HepG2 (cell line): ENCODE measurements around the gene CSNK2A2. TPM values are rescaled to one million over a fixed set of nuclear protein-coding genes. Genes with fewer than 3 reads are reported as not detected.

ENCODE experiments used
- AGO1 ChIP-seq: fragments of 200-400 bp; formaldehyde crosslinking; IDR thresholded peaks from 2 replicates; pipeline ENCODE4 v1.6.1; 2017; ENCODE audit warnings: mild to moderate bottlenecking, low read depth, low read length, moderate library complexity; ENCODE audit not compliant: poor library complexity, severe bottlenecking
- ARNT ChIP-seq: fragments of 450-650 bp; IDR thresholded peaks from 2 replicates; pipeline ENCODE4 v1.6.1; 2017
- ELF3 ChIP-seq: IDR thresholded peaks from 2 replicates; pipeline ENCODE4 v1.6.1; 2016; ENCODE audit warnings: missing genetic modification reagents, missing compliant biosample characterization
- FOXA3 ChIP-seq: IDR thresholded peaks from 2 replicates; pipeline ENCODE4 v1.6.1; 2016; ENCODE audit warnings: missing genetic modification reagents, missing compliant biosample characterization
- GLI4 ChIP-seq: sonication (generic); formaldehyde crosslinking; IDR thresholded peaks from 2 replicates; pipeline ENCODE4 v1.5.1; 2020; ENCODE audit warnings: missing genetic modification reagents, mild to moderate bottlenecking, moderate library complexity, borderline replicate concordance
- HOXD1 ChIP-seq: sonication (generic); formaldehyde crosslinking; IDR thresholded peaks from 2 replicates; pipeline ENCODE4 v1.5.0; 2020; ENCODE audit warnings: missing genetic modification reagents
- JUN ChIP-seq: sonication (generic); formaldehyde crosslinking; IDR thresholded peaks from 2 replicates; pipeline ENCODE4 v1.4.0; 2020; ENCODE audit warnings: mild to moderate bottlenecking, missing genetic modification reagents
- NCOA2 ChIP-seq: sonication (generic); formaldehyde crosslinking; IDR thresholded peaks from 2 replicates; pipeline ENCODE4 v1.8.0; 2022; ENCODE audit warnings: inconsistent platforms
- NKX3-1 ChIP-seq: sonication (generic); formaldehyde crosslinking; IDR thresholded peaks from 2 replicates; pipeline ENCODE4 v1.5.0; 2020; ENCODE audit warnings: missing genetic modification reagents
- NRL ChIP-seq: sonication (generic); formaldehyde crosslinking; IDR thresholded peaks from 2 replicates; pipeline ENCODE4 v1.5.0; 2020; ENCODE audit warnings: missing genetic modification reagents, mild to moderate bottlenecking, moderate library complexity, borderline replicate concordance
- ONECUT2 ChIP-seq: sonication (generic); formaldehyde crosslinking; IDR thresholded peaks from 2 replicates; pipeline ENCODE4 v1.4.0; 2020; ENCODE audit warnings: missing genetic modification reagents
- PPARG ChIP-seq: conservative IDR thresholded peaks from 2 replicates; pipeline ENCODE4 v1.6.1; 2016; ENCODE audit warnings: missing biosample characterization, missing genetic modification reagents
- RARA ChIP-seq: IDR thresholded peaks from 2 replicates; pipeline ENCODE4 v1.6.1; 2016; ENCODE audit warnings: missing genetic modification reagents, missing compliant biosample characterization
- RFX5 ChIP-seq: IDR thresholded peaks from 2 replicates; pipeline ENCODE4 v1.6.1; 2011; ENCODE audit warnings: low read depth, low read length, improper control_type of control experiment
- RNF2 ChIP-seq: fragments of 450-650 bp; conservative IDR thresholded peaks from 2 replicates; pipeline ENCODE4 v1.6.1; 2016; ENCODE audit warnings: low read depth
- SMYD3 ChIP-seq: sonication (generic); formaldehyde crosslinking; IDR thresholded peaks from 2 replicates; pipeline ENCODE4 v1.8.1; 2023; ENCODE audit warnings: mild to moderate bottlenecking, missing genetic modification reagents
- SRF ChIP-seq: IDR thresholded peaks from 2 replicates; pipeline ENCODE4 v1.6.1; 2011; ENCODE audit warnings: mild to moderate bottlenecking, low read depth, low read length, moderate library complexity
- ZBTB20 ChIP-seq: sonication (generic); formaldehyde crosslinking; IDR thresholded peaks from 2 replicates; pipeline ENCODE4 v1.8.1; 2023; ENCODE audit warnings: missing genetic modification reagents, low read depth, mild to moderate bottlenecking, borderline replicate concordance
- ZBTB38 ChIP-seq: sonication (generic); formaldehyde crosslinking; IDR thresholded peaks from 2 replicates; pipeline ENCODE4 v1.5.1; 2020; ENCODE audit warnings: mild to moderate bottlenecking, missing genetic modification reagents
- ZNF788 ChIP-seq: sonication (generic); formaldehyde crosslinking; IDR thresholded peaks from 2 replicates; pipeline ENCODE4 v1.5.0; 2020; ENCODE audit warnings: mild to moderate bottlenecking, missing genetic modification reagents, borderline replicate concordance
- ZSCAN12 ChIP-seq: sonication (generic); formaldehyde crosslinking; IDR thresholded peaks from 2 replicates; pipeline ENCODE4 v1.9.0; 2021; ENCODE audit warnings: mild to moderate bottlenecking, missing genetic modification reagents
- polyA plus RNA-seq, 8 experiments: library from polyadenylated mRNA; depleted of rRNA in 3 of 8; stranded (reverse) in 7 of 8; unstranded in 1 of 8; fragments of >200 nt; fragmentation: Illumina TruSeq in 4 of 8; extraction: Trizol in 4 of 8; gene quantifications; 2 replicates each; pipeline versions ENCODE4 v1.2.1 to v1.2.3, GENCODE V29; 2011 to 2016; ENCODE audit warnings: low read depth in 4 of 8, missing spikeins in 1 of 8, mixed read lengths in 1 of 8; ENCODE audit not compliant: insufficient read depth in 1 of 8
- total RNA-seq, 5 experiments: library from RNA; depleted of rRNA; stranded (reverse); fragments of >200 nt; fragmentation: Illumina TruSeq; extraction: Trizol; gene quantifications; 2 replicates each; pipeline ENCODE4 v1.2.3, GENCODE V29; 2016; ENCODE audit warnings: low read depth in 1 of 5
- TF ChIP-seq, protein P1 (sequence below): sonication (generic); formaldehyde crosslinking; IDR thresholded peaks from 2 replicates; pipeline ENCODE4 v1.4.0; 2020; ENCODE audit warnings: mild to moderate bottlenecking, missing genetic modification reagents
- TF ChIP-seq, protein P2 (sequence below): sonication (generic); formaldehyde crosslinking; IDR thresholded peaks from 2 replicates; pipeline ENCODE4 v1.5.0; 2020; ENCODE audit warnings: missing genetic modification reagents
- TF ChIP-seq, protein P3 (sequence below): sonication (generic); formaldehyde crosslinking; IDR thresholded peaks from 2 replicates; pipeline ENCODE4 v1.5.0; 2020; ENCODE audit warnings: missing genetic modification reagents
- TF ChIP-seq, protein P4 (sequence below): sonication (generic); formaldehyde crosslinking; conservative IDR thresholded peaks from 2 replicates; pipeline ENCODE4 v1.8.0; 2022; ENCODE audit warnings: low read depth, missing genetic modification reagents

CSNK2A2 gene
- total and polyA plus RNA-seq, 2 of the 13 experiments (the other 11 are each of a cell fraction or from before 2014, with no cell fraction given): 46.4 to 56.9 TPM

DNA sequence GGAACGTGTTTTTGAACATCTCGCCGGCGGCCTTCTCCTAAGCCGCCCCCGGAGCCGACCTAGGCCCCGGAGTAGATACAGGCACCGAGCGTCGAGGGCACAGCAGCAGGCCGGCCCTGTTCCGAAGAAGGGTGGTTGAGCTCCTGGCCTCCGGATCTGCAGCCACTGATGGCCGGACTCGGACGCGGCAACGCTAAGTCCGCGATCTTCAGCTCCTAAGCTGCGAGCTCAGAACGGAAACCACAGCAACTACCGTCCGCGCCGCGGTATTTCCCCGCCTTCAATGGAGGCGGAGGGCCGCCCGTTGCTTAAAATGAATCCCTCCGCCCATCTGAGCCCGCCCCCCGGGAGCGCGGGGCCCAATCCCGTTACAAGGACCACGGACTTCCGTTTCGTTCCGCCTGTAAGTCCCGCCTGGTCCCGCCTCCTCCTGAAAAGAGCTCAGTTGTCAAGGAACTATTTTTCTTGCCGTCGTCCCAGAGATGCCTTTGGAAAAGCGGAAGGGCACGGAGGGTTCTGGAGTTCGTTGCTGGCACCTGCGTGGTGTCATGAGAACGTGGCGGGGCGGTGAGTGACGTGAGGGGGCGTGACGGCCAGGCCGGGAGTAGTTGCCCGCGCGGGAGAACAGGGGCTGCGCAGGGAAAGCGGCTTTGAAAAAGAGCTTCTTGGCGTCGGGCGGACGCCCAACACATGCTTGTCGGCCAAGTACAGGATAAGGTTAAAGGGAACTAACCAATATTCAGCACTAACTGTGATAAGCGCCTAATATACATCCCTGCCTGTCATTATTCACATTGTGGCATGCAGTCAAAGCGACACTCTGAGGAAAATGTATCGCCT lies 68.6 kb downstream of the CSNK2A2 start, which contains the start of gene CFAP20 (continued):
- TF ChIP-seq RNF2 (peak; percentile 96), ZBTB20 (peak; percentile 81; the same call in 1 of the 2 replicates), FOXA3 (CRISPR knock-in tag) (0 out of 2 replicates have a peak, but pooled peaks have one; percentile 40), ONECUT2 (CRISPR knock-in tag) (0 out of 2 replicates have a peak, but pooled peaks have one; percentile 55), ZNF788 (CRISPR knock-in tag) (peak; percentile 90; the same call in 1 of the 2 replicates), RFX5 (peak; percentile 73), ELF3 (CRISPR knock-in tag) (peak; percentile 86), SRF (no peak), ZSCAN12 (CRISPR knock-in tag) (0 out of 2 replicates have a peak, but pooled peaks have one; percentile 28), ARNT (no peak), PPARG (CRISPR knock-in tag) (peak; percentile 21; the same call in 1 of the 2 replicates), AGO1 (no peak), SMYD3 (0 out of 2 replicates have a peak, but pooled peaks have one; percentile 79), HOXD1 (CRISPR knock-in tag) (peak; percentile 75; the same call in 1 of the 2 replicates), GLI4 (CRISPR knock-in tag) (peak; percentile 78; the same call in 1 of the 2 replicates), NRL (CRISPR knock-in tag) (peak; percentile 96), ZBTB38 (CRISPR knock-in tag) (peak; percentile 91), JUN (CRISPR knock-in tag) (peak; percentile 78; the same call in 1 of the 2 replicates), NKX3-1 (peak; percentile 54; the same call in 1 of the 2 replicates), NCOA2 (CRISPR knock-in tag) (peak; percentile 57; the same call in 1 of the 2 replicates), RARA (CRISPR knock-in tag) (peak; percentile 56; the same call in 1 of the 2 replicates)
- TF ChIP-seq, protein P1, sequence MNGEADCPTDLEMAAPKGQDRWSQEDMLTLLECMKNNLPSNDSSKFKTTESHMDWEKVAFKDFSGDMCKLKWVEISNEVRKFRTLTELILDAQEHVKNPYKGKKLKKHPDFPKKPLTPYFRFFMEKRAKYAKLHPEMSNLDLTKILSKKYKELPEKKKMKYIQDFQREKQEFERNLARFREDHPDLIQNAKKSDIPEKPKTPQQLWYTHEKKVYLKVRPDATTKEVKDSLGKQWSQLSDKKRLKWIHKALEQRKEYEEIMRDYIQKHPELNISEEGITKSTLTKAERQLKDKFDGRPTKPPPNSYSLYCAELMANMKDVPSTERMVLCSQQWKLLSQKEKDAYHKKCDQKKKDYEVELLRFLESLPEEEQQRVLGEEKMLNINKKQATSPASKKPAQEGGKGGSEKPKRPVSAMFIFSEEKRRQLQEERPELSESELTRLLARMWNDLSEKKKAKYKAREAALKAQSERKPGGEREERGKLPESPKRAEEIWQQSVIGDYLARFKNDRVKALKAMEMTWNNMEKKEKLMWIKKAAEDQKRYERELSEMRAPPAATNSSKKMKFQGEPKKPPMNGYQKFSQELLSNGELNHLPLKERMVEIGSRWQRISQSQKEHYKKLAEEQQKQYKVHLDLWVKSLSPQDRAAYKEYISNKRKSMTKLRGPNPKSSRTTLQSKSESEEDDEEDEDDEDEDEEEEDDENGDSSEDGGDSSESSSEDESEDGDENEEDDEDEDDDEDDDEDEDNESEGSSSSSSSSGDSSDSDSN: peak; percentile 85
- TF ChIP-seq, protein P2, sequence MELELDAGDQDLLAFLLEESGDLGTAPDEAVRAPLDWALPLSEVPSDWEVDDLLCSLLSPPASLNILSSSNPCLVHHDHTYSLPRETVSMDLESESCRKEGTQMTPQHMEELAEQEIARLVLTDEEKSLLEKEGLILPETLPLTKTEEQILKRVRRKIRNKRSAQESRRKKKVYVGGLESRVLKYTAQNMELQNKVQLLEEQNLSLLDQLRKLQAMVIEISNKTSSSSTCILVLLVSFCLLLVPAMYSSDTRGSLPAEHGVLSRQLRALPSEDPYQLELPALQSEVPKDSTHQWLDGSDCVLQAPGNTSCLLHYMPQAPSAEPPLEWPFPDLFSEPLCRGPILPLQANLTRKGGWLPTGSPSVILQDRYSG (CRISPR knock-in tag): 0 out of 2 replicates have a peak, but pooled peaks have one; percentile 19
- TF ChIP-seq, protein P3, sequence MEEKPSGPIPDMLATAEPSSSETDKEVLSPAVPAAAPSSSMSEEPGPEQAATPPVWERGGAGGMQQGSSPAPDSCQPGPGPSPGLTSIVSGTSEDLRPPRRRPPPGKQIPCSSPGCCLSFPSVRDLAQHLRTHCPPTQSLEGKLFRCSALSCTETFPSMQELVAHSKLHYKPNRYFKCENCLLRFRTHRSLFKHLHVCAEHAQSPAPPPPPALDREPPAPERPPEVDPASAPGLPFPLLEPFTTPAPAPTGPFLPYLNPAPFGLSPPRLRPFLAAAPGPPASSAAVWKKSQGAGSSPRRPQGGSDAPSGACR: peak; percentile 97
- TF ChIP-seq, protein P4, sequence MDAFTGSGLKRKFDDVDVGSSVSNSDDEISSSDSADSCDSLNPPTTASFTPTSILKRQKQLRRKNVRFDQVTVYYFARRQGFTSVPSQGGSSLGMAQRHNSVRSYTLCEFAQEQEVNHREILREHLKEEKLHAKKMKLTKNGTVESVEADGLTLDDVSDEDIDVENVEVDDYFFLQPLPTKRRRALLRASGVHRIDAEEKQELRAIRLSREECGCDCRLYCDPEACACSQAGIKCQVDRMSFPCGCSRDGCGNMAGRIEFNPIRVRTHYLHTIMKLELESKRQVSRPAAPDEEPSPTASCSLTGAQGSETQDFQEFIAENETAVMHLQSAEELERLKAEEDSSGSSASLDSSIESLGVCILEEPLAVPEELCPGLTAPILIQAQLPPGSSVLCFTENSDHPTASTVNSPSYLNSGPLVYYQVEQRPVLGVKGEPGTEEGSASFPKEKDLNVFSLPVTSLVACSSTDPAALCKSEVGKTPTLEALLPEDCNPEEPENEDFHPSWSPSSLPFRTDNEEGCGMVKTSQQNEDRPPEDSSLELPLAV (CRISPR knock-in tag): no peak
